Uterus (tissue), 2 donors: Measurements from ENCODE around the gene RBFOX1.

ENCODE experiments used
- POLR2A ChIP-seq, 2 donors: fragments of 450-650 bp; IDR thresholded peaks; one replicate each; pipeline ENCODE4 v1.6.1; 2016; ENCODE audit warnings: antibody characterized with exemption in 2 of 2, mild to moderate bottlenecking in 1 of 2, moderate library complexity in 1 of 2
- TF ChIP-seq, protein P1 (sequence below), 4 experiments: fragments of 200-600 bp in 2 of 4; fragments of 450-650 bp in 2 of 4; sonication (generic) in 2 of 4; IDR thresholded peaks; one replicate each; pipeline ENCODE4 v1.5.1; 2016 to 2019; ENCODE audit warnings: antibody characterized with exemption in 4 of 4, mild to moderate bottlenecking in 2 of 4, moderate library complexity in 1 of 4

DNA sequence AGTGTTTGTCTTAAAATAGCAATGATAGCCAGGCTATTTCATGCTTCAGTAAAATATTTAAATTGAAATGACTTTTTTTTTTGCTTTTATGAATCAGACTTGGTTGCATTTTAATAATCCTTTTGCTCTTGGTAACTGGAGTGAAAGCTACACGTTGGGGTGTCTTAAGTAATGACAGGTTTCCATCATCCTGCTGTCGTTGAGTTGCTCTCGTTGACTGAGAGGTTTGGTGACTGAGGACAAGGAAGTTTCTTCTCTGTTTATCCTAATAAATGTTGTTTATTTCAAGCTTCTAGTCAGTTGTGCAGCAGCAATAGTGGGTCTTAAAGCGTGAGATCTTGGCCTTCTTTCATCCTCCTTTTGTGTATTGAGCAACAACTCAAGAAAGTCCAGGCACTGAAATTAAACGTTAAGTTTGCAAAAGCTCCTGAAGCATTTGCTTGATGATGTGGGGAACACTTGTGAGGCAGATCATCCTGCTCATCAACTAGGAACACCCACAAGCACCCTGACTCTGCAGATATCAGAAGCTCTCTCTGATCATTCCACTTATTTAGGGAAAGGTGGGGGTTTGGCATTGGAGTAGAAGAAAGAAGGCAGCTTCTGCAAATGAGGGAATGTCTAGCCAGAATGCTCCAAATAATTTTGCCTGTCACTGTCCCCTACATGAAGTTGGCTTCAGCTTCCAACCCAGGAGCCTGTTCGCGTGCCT is 179.1 kb downstream of the RBFOX1 start:
- TF ChIP-seq POLR2A (IDR thresholded peaks at IDR 0.05), result no peak
- TF ChIP-seq, protein P1, sequence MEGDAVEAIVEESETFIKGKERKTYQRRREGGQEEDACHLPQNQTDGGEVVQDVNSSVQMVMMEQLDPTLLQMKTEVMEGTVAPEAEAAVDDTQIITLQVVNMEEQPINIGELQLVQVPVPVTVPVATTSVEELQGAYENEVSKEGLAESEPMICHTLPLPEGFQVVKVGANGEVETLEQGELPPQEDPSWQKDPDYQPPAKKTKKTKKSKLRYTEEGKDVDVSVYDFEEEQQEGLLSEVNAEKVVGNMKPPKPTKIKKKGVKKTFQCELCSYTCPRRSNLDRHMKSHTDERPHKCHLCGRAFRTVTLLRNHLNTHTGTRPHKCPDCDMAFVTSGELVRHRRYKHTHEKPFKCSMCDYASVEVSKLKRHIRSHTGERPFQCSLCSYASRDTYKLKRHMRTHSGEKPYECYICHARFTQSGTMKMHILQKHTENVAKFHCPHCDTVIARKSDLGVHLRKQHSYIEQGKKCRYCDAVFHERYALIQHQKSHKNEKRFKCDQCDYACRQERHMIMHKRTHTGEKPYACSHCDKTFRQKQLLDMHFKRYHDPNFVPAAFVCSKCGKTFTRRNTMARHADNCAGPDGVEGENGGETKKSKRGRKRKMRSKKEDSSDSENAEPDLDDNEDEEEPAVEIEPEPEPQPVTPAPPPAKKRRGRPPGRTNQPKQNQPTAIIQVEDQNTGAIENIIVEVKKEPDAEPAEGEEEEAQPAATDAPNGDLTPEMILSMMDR (IDR thresholded peaks at IDR 0.05), result no peak
